H9 (cell line): ENCODE data around the gene TBC1D9B. TPM values are rescaled to one million over a fixed set of nuclear protein-coding genes. Genes with fewer than 3 reads are reported as not detected.

Experiments used
- DNase-seq: peaks from one replicate; pipeline ENCODE4 v3.0.0-alpha.2; 2017
- H2AFZ ChIP-seq: one replicate; pipeline ENCODE4 v1.6.1; 2013; ENCODE audit warnings: mild to moderate bottlenecking, low read length, control low read depth, moderate library complexity
- H2AK5ac ChIP-seq: 2 replicates; pipeline ENCODE4 v1.6.1; 2013; ENCODE audit warnings: low read length, control low read depth, mixed read lengths; ENCODE audit not compliant: insufficient read length
- H2BK120ac ChIP-seq: one replicate; pipeline ENCODE4 v1.6.1; 2013; ENCODE audit warnings: low read depth, mild to moderate bottlenecking, low read length, control low read depth, inconsistent platforms; ENCODE audit not compliant: poor library complexity, severe bottlenecking
- H2BK12ac ChIP-seq: 2 replicates; pipeline ENCODE4 v1.6.1; 2013; ENCODE audit warnings: low read length, control low read depth, mixed read lengths, low read depth; ENCODE audit not compliant: insufficient read length
- H2BK15ac ChIP-seq: 2 replicates; pipeline ENCODE4 v1.6.1; 2013; ENCODE audit warnings: low read depth, low read length, control low read depth
- H2BK20ac ChIP-seq: one replicate; pipeline ENCODE4 v1.6.1; 2013; ENCODE audit warnings: low read depth, mild to moderate bottlenecking, low read length, control low read depth, inconsistent platforms; ENCODE audit not compliant: poor library complexity, severe bottlenecking
- H2BK5ac ChIP-seq: 2 replicates; pipeline ENCODE4 v1.6.1; 2013; ENCODE audit warnings: low read length, control low read depth, mixed read lengths; ENCODE audit not compliant: insufficient read length
- H3K14ac ChIP-seq: 2 replicates; pipeline ENCODE4 v1.6.1; 2013; ENCODE audit warnings: low read length, control low read depth; ENCODE audit not compliant: insufficient read depth
- H3K18ac ChIP-seq: 2 replicates; pipeline ENCODE4 v1.6.1; 2013; ENCODE audit warnings: low read depth, mild to moderate bottlenecking, mixed read lengths, low read length, control low read depth; ENCODE audit not compliant: insufficient read length
- H3K23ac ChIP-seq: 2 replicates; pipeline ENCODE4 v1.6.1; 2013; ENCODE audit warnings: low read length, control low read depth, mixed read lengths, low read depth; ENCODE audit not compliant: insufficient read length
- H3K23me2 ChIP-seq: 2 replicates; pipeline ENCODE4 v1.6.1; 2013; ENCODE audit warnings: low read depth, mild to moderate bottlenecking, mixed read lengths, low read length, control low read depth; ENCODE audit not compliant: insufficient read length, poor library complexity, severe bottlenecking
- H3K27ac ChIP-seq: 2 replicates; pipeline ENCODE4 v1.5.1; 2013; ENCODE audit warnings: low read length, control low read depth, mixed read lengths, low read depth; ENCODE audit not compliant: insufficient read length
- H3K27me3 ChIP-seq: 2 replicates; pipeline ENCODE4 v1.6.1; 2013; ENCODE audit warnings: low read length, control low read depth, inconsistent platforms; ENCODE audit not compliant: insufficient read depth
- H3K4ac ChIP-seq: 2 replicates; pipeline ENCODE4 v1.6.1; 2013; ENCODE audit warnings: low read depth, mild to moderate bottlenecking, control low read depth, inconsistent platforms, low read length, moderate library complexity
- H3K4me1 ChIP-seq: 2 replicates; pipeline ENCODE4 v1.6.1; 2013; ENCODE audit warnings: low read length, control low read depth, inconsistent platforms; ENCODE audit not compliant: insufficient read depth
- H3K4me2 ChIP-seq: 2 replicates; pipeline ENCODE4 v1.6.1; 2013; ENCODE audit warnings: low read length, control low read depth, mixed read lengths; ENCODE audit not compliant: insufficient read length, insufficient read depth
- H3K56ac ChIP-seq: 2 replicates; pipeline ENCODE4 v1.6.1; 2013; ENCODE audit warnings: low read depth, mild to moderate bottlenecking, mixed read lengths, low read length, control low read depth; ENCODE audit not compliant: insufficient read length
- H3K79me1 ChIP-seq: 2 replicates; pipeline ENCODE4 v1.6.1; 2013; ENCODE audit warnings: low read depth, mild to moderate bottlenecking, moderate library complexity, low read length, control low read depth, inconsistent platforms; ENCODE audit not compliant: insufficient read depth, poor library complexity, severe bottlenecking
- H3K79me2 ChIP-seq: 2 replicates; pipeline ENCODE4 v1.6.1; 2013; ENCODE audit warnings: low read length, control low read depth, inconsistent platforms; ENCODE audit not compliant: insufficient read depth
- H3K9ac ChIP-seq: 2 replicates; pipeline ENCODE4 v1.6.1; 2013; ENCODE audit warnings: low read length, control low read depth, mixed read lengths; ENCODE audit not compliant: insufficient read length; ENCODE audit errors: extremely low read depth
- H3K9me3 ChIP-seq: one replicate; pipeline ENCODE4 v1.6.1; 2013; ENCODE audit warnings: low read depth, low read length, inconsistent platforms; ENCODE audit not compliant: control insufficient read depth
- H3T11ph ChIP-seq: one replicate; pipeline ENCODE4 v1.6.1; 2013; ENCODE audit warnings: mild to moderate bottlenecking, low read length, control low read depth, inconsistent platforms
- H4K20me1 ChIP-seq: one replicate; pipeline ENCODE4 v1.6.1; 2013; ENCODE audit not compliant: control insufficient read depth, insufficient read length, insufficient read depth
- H4K5ac ChIP-seq: 2 replicates; pipeline ENCODE4 v1.6.1; 2013; ENCODE audit warnings: low read depth, mild to moderate bottlenecking, mixed read lengths, low read length, control low read depth; ENCODE audit not compliant: insufficient read length
- H4K8ac ChIP-seq: replicated peaks from 2 replicates; pipeline ENCODE4 v1.6.1; 2013; ENCODE audit warnings: low read length, control low read depth, mixed read lengths, low read depth; ENCODE audit not compliant: insufficient read length
- H4K91ac ChIP-seq: 2 replicates; pipeline ENCODE4 v1.6.1; 2013; ENCODE audit warnings: low read depth, mild to moderate bottlenecking, moderate library complexity, mixed read lengths, low read length, control low read depth; ENCODE audit not compliant: insufficient read length
- H3K27ac Mint-ChIP-seq, 3 experiments: 2 replicates in 2 of 3; 3 replicates in 1 of 3; pipeline ENCODE4 v1.8.0; 2020 to 2021; ENCODE audit warnings: mixed read lengths in 3 of 3, mild to moderate bottlenecking in 1 of 3, moderate library complexity in 1 of 3
- H3K27me3 Mint-ChIP-seq: 2 replicates; pipeline ENCODE4 v1.8.0; 2021; ENCODE audit warnings: low read depth, mild to moderate bottlenecking, moderate library complexity, mixed read lengths
- H3K36me3 Mint-ChIP-seq, 3 experiments: 2 replicates in 2 of 3; 3 replicates in 1 of 3; pipeline ENCODE4 v1.8.0; 2020 to 2021; ENCODE audit warnings: low read depth in 3 of 3, mixed read lengths in 3 of 3; ENCODE audit not compliant: insufficient read depth in 1 of 3
- H3K4me1 Mint-ChIP-seq, 2 experiments: 2 replicates each; pipeline ENCODE4 v1.8.0; 2020; ENCODE audit warnings: mixed read lengths in 2 of 2
- H3K4me3 Mint-ChIP-seq, 2 experiments: 2 replicates in 1 of 2; 3 replicates in 1 of 2; pipeline ENCODE4 v1.8.0; 2020 to 2021; ENCODE audit warnings: mild to moderate bottlenecking in 2 of 2, mixed read lengths in 2 of 2, moderate library complexity in 1 of 2
- H3K9me3 Mint-ChIP-seq, 2 experiments: 2 replicates in 1 of 2; 3 replicates in 1 of 2; pipeline ENCODE4 v1.8.0; 2020; ENCODE audit warnings: mild to moderate bottlenecking in 2 of 2, mixed read lengths in 2 of 2, moderate library complexity in 1 of 2
- CTCF ChIP-seq: fragments of 200-600 bp; sonication (generic); conservative IDR thresholded peaks from 3 replicates; pipeline ENCODE4 v1.8.0; 2021; ENCODE audit warnings: antibody characterized with exemption, mild to moderate bottlenecking
- WGBS: extraction: QIAGEN DNeasy Blood & Tissue Kit; methylation state at CpG from one replicate; pipeline ENCODE4 v1.1.7; 2013; ENCODE audit warnings: missing lambda C conversion rate, low lambda C conversion rate, mixed read lengths; ENCODE audit not compliant: insufficient read length; ENCODE audit errors: extremely low coverage; 5-methylcytosine and 5-hydroxymethylcytosine counted together
- total RNA-seq: library from RNA; stranded (reverse); gene quantifications from 2 replicates; pipeline ENCODE4 v1.2.1, GENCODE V29; 2021

TBC1D9B gene
- total RNA-seq, 1 experiment from 2014 or later: 62.1 TPM

GRCh38 chr5:179918742-179919486 is 11.2 kb upstream of the TBC1D9B start:
- no peaks in the 10 kb centered on the region for H3K9me3 Mint-ChIP-seq
- Histone ChIP-seq H2AFZ (no peak overlapping the region), H3T11ph (no peak overlapping the region), H3K14ac (no peak overlapping the region), H3K18ac (no peak overlapping the region), H3K56ac (no peak overlapping the region), H2BK15ac (no peak overlapping the region), H3K27me3 (no peaks in the 10 kb centered on the region), H2BK20ac (no peak overlapping the region), H3K79me2 (no peaks in the 10 kb centered on the region), H4K91ac (no peak overlapping the region), H2AK5ac (no peak overlapping the region), H3K4ac (no peak overlapping the region), H2BK12ac (no peak overlapping the region), H3K79me1 (no peaks in the 10 kb centered on the region), H3K9me3 (no peaks in the 10 kb centered on the region), H4K8ac (no peak overlapping the region), H3K9ac (no peak overlapping the region), H3K23me2 (no peaks in the 10 kb centered on the region), H2BK5ac (no peak overlapping the region), H2BK120ac (no peak overlapping the region), H3K27ac (no peak overlapping the region), H3K4me1 (peaks cover 7% of the 10 kb centered on the region; the same call in 1 of the 2 replicates), H3K23ac (no peak overlapping the region), H4K5ac (no peak overlapping the region), H3K4me2 (no peak overlapping the region), H4K20me1 (no peaks in the 10 kb centered on the region)
- H3K27ac Mint-ChIP-seq: peak overlapping the region in 1 of 3 experiments; percentile 15; a peak in 1 of 7 replicates
- H3K36me3 Mint-ChIP-seq: peaks cover 0 to 2% (median 0%) of the 10 kb centered on the region in 3 experiments; a peak in 1 of 7 replicates
- peaks cover 11 to 20% of the 10 kb centered on the region in 2 experiments for H3K4me1 Mint-ChIP-seq
- WGBS: no CpG with 5 or more reads among the region's 19 CpGs
- no peak overlapping the region for H3K4me3 Mint-ChIP-seq
- no peak for TF ChIP-seq CTCF
- no peak for DNase-seq
- no peaks in the 10 kb centered on the region; the same call in 1 of the 2 replicates for H3K27me3 Mint-ChIP-seq
